H1 (cell line): ENCODE measurements around the gene TENT4A. TPM values are rescaled to one million over a fixed set of nuclear protein-coding genes. Genes with fewer than 3 reads are reported as not detected.

ENCODE experiments used
- FOSL1 ChIP-seq: IDR thresholded peaks from 2 replicates; pipeline ENCODE4 v1.6.1; 2011; ENCODE audit warnings: mild to moderate bottlenecking, low read depth, low read length, moderate library complexity; ENCODE audit not compliant: insufficient read depth
- JUND ChIP-seq: IDR thresholded peaks from 2 replicates; pipeline ENCODE4 v1.6.1; 2011; ENCODE audit warnings: mild to moderate bottlenecking, improper control_type of control experiment, low read length
- MAFK ChIP-seq: IDR thresholded peaks from 2 replicates; pipeline ENCODE4 v1.6.1; 2012; ENCODE audit warnings: low read depth, mild to moderate bottlenecking, improper control_type of control experiment, low read length
- RXRA ChIP-seq: IDR thresholded peaks from 2 replicates; pipeline ENCODE4 v1.6.1; 2011; ENCODE audit warnings: low read depth, mild to moderate bottlenecking, low read length, moderate library complexity; ENCODE audit not compliant: insufficient read depth
- SIX5 ChIP-seq: IDR thresholded peaks from 2 replicates; pipeline ENCODE4 v1.6.1; 2011; ENCODE audit warnings: mild to moderate bottlenecking, low read depth, low read length
- SUZ12 ChIP-seq: fragments of 200-600 bp; sonication (generic); IDR thresholded peaks from 2 replicates; pipeline ENCODE4 v1.6.1; 2012; ENCODE audit warnings: mild to moderate bottlenecking, inconsistent platforms, low read length, moderate library complexity, mixed read lengths
- polyA plus RNA-seq, 7 experiments: library from polyadenylated mRNA; depleted of rRNA in 3 of 7; stranded (reverse) in 5 of 7; unstranded in 2 of 7; fragments of >200 nt in 5 of 7; fragments of 200-250 nt in 2 of 7; gene quantifications; 1 replicate in 5 of 7; 2 replicates in 1 of 7; 4 replicates in 1 of 7; pipeline versions ENCODE4 v1.2.1 to v1.2.3, GENCODE V29; 2011 to 2013; ENCODE audit warnings: missing spikeins in 2 of 7, mixed read lengths in 2 of 7
- total RNA-seq: library from RNA; stranded (reverse); fragmentation: NEBNext Ultra II Directional; extraction: Animal tissue kit (Norgen Biotek cat#: 25700); gene quantifications from 2 replicates; pipeline ENCODE4 v1.2.1, GENCODE V29; 2021

TENT4A gene
- total and polyA plus RNA-seq, 2 of the 8 experiments (the other 6 are each of a cell fraction or from before 2014, with no cell fraction given) = 8.9 to 25.1 TPM

GRCh38 chr5:6781716-6782115 lies 68.5 kb downstream of the TENT4A start (continued):
- TF ChIP-seq JUND = no peak
- no peak for TF ChIP-seq RXRA
- TF ChIP-seq SUZ12 = no peak
- no peak for TF ChIP-seq MAFK
- TF ChIP-seq SIX5 = no peak
- no peak for TF ChIP-seq FOSL1
